Fibroblast of skin of abdomen (primary cell): Measurements from ENCODE around the gene FAM83D.
"Not testable (repeated sequence)": the region's sequence is repeated elsewhere in the genome, so short reads cannot be mapped to it uniquely, and the experiment has no call there.

Experiments
- DNase-seq: peaks from one replicate; pipeline ENCODE4 v3.0.0-alpha.2; 2013

Gene FAM83D

GRCh38 chr20:38968090-38968489 lies 41.9 kb downstream of the FAM83D start:
- DNase-seq: no peak

GRCh38 chr20:38969708-38970107 lies 43.5 kb downstream of the FAM83D start:
- no peak for DNase-seq

GRCh38 chr20:38970302-38970701 lies 44.1 kb downstream of the FAM83D start:
- peak; percentile 88 for DNase-seq

GRCh38 chr20:38973107-38973506 lies 46.9 kb downstream of the FAM83D start:
- no peak for DNase-seq

- peak; percentile 51 for DNase-seq
These were observed 47.4 kb downstream of the FAM83D start for GRCh38 chr20:38973645-38974044.

GRCh38 chr20:38975539-38976120 lies 49.4 kb downstream of the FAM83D start:
- DNase-seq: no peak

GRCh38 chr20:38979434-38979833 lies 53.2 kb downstream of the FAM83D start:
- DNase-seq: no peak

- DNase-seq: no peak
These were observed 53.6 kb downstream of the FAM83D start for GRCh38 chr20:38979842-38980241.

- DNase-seq: peak; percentile 47
These were observed 56.1 kb downstream of the FAM83D start for GRCh38 chr20:38982291-38982690.

- DNase-seq: no peak
These were observed 58.8 kb downstream of the FAM83D start for GRCh38 chr20:38985060-38985459.

GRCh38 chr20:38985603-38986170 lies 59.5 kb downstream of the FAM83D start:
- DNase-seq: peak; percentile 94

- DNase-seq: no peak
These were observed 60.4 kb downstream of the FAM83D start for GRCh38 chr20:38986663-38987062.

GRCh38 chr20:38987777-38988176 lies 61.6 kb downstream of the FAM83D start:
- no peak for DNase-seq

- DNase-seq: no peak
These were observed 64.5 kb downstream of the FAM83D start for GRCh38 chr20:38990728-38991127.

- DNase-seq: no peak
These were observed 65.8 kb downstream of the FAM83D start for GRCh38 chr20:38991814-38992704.

- no peak for DNase-seq
These were observed 69.4 kb downstream of the FAM83D start for GRCh38 chr20:38995536-38996044.

GRCh38 chr20:38996866-38997265 lies 70.6 kb downstream of the FAM83D start:
- not testable (repeated sequence) for DNase-seq

GRCh38 chr20:38997622-38998021 lies 71.4 kb downstream of the FAM83D start:
- no peak for DNase-seq

- no peak for DNase-seq
These were observed 73.0 kb downstream of the FAM83D start for GRCh38 chr20:38999217-38999616.

GRCh38 chr20:38999965-39000910 lies 74.0 kb downstream of the FAM83D start:
- DNase-seq: no peak
